HG03575 (cell line): ENCODE results near the gene CTNNA3.

ENCODE experiments used
- ATAC-seq: cut with Tn5 transposase; IDR thresholded peaks from one replicate; pipeline ENCODE4 v1.9.1; 2021; ENCODE audit not compliant: unreplicated experiment, insufficient number of reproducible peaks, low FRiP score; ENCODE audit errors: extremely low read depth

Gene CTNNA3

DNA sequence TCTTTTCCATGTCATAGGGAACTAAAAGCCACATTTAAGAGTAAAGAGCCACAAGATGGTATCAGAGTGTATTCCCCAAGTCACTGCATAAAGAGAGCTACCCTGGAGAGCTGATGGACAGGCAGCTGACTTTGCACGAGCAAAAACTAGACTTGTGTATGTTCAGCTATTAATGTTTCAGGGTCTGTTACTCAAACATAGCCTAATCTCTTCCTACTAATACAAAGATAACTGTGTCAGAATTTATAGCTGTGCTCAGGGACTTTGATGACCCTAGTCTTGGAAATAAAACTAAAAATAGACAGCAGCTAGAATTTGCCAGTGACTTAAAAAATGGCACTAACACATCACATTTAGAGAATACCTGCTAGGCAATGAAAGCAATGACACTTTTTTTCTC is 815.7 kb downstream of the CTNNA3 start:
- ATAC-seq, result no peak

DNA sequence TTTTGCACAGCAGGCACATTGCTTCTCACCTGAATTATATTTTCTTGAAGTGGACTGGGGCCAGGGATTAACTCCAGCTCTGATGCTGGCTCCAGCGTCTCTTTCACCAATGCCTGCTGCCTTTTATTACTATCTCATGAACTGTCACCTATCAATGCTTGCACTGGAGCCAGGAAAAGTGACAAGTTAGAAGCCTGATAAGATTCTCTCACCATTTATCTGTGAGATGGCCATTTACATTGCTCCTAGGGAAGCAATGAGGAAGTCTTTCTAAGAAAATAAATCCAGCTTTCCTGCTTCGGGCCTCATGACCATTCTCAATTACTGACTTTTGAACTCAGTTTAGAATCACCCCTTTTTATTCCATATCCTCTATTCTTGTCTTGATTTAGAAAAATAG is 818.6 kb downstream of the CTNNA3 start:
- no peak for ATAC-seq

DNA sequence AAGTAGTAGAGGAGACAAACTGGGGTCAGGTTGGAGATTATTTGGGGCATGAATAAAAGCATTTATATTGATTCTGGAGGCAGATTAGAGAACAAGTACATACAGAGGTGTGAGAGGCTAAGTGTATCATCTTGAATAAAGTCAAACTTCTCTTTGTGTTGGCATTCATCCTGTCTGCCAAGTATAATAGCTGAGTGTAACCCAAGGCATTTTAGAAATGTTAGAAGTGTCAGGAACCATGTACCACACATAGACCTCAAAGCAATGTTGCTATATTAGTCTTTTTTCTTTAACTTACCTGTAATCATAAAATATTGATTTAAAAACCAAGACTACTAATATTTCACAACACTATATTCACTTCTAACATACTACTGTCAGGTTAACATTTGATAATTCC is 826.4 kb downstream of the CTNNA3 start:
- no peak for ATAC-seq

DNA sequence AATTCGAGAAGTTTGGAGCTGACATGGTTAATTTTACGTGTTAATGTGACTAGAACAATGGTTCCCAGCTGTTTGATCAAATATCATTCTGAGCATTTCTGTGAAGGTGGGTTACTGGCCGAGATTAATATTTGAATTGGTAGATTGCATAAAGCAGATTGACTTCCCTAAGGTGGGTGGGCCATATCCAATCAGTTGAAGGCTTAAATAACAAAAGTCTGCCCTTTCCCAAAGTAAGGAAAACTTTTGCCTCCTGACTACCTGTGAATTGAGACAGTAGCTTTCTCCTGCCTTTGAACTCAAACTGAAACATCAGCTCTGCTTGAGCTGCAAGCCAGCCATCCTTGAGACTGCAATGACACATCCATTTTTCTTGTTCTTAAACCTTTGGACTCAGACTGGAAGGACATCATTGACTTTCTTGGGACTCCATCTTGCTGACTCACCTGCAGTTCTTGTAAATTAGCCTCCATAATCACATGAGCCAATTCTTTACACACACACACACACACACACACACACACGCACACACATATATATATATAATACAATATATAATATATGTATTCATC is 833.2 kb downstream of the CTNNA3 start:
- no peak for ATAC-seq

DNA sequence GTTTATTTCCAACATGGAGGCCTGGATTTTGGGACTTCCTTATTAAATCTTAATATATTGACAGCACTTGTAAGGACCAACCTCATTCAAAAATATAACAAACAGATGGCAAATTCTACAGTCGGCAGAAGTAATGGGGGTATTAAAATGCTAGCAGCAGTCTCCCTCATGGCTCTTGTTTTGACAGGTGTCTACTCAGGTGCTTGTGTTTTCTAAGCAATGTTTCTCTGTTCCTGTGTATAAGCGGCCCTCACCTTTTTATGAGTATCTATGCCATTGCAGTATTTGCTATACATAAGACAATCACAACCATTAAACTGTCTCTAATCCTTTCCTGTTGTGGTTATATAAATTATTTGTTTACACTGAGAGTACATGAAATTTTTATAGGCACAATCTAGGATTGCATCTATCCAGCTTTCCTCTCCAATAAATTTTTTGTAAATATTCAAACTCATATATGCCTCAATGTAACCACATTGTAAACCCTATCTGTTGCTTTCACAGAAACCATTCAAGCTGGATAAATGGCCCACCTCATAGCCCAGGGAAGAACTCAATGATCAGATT is 835.5 kb downstream of the CTNNA3 start:
- ATAC-seq, result no peak

DNA sequence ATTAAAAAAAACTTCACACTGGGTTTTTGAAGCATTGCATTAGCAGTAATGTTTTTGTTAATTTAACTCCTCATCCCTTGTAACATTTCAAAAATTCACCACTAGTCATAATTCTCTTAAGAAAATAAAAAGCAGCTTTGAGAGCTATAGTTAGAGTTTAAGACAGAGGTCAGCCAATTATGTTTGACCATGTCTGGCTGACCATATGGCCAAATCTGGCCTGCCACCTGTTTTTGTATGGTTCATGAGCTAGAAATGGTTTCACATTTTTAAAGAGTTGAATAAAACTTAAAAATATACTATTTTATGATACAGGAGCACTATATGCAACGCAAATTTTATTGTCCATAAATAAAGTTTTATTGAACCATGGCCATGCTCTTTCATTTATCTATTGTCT is 843.2 kb downstream of the CTNNA3 start:
- ATAC-seq, result no peak

DNA sequence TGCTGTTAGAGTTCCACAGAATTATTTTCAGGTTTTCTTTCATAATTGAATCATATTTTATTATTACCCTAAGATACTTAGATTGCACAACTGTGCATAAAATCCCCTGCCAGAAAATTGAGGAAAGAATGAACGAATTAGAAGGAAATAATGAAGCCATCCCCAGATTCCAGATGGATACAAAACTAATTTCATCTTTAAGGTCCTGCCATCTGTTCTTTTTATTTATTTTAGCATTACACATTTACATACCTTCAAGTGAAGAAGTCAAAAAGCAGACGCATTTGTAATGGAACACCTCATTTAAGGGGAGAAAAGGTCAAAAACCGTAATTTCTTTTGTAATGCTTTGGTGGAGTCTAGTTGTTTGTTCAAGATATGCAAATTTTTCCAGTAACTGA is 847.1 kb downstream of the CTNNA3 start:
- no peak for ATAC-seq

DNA sequence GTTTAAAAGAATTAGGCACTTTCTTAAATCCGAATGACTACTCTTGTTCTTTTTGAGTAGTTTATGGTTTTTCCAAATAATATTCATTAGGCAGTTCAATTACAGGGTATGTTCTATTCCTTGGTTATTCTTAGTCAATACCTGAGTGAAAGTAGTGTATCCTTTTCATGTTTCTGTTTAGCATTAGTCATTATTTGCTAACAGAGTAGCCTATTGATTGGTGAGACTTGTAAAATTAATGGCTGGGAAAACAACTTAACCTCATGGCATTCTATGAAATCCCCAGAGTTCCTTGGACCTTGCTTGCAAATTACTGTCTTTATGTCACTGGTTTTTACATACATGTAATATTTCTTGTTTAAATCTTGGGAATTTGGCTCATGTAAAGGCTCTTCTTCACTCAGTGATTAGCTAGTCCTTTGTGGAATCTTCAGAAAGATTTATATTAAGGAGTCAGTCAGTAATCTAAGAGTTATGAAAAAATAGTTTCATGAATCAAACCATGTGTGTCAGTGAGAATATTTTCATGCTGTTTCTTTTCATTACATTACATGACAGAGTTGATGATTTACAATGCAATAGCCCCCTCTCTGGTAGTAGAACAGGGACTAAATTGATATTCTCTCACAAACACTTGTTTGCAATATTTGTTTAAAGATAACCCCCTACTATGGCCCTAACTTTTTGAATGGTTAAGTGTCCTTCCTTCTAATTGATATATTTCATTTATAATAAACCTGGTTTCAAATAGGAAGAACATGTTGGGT is 851.6 kb downstream of the CTNNA3 start:
- ATAC-seq, result no peak

DNA sequence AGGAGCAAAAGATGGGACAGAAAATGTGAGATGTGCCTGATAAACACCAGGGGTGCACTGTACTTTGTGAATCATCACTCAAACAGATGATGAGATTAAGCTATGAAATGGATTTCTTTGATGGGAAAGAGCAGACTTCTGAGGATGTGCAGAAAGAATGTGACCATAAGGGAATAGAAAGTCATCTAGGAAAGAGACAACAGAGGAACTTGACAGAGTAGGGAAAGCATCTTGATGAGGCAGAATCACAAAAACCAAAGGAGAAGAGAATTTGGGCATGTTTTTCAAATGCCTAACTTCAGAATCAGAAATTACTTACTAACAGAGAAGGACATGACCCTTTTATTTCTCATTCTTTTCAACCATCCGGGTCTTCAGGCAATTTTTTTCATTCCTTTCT is 852.6 kb downstream of the CTNNA3 start:
- no peak for ATAC-seq

DNA sequence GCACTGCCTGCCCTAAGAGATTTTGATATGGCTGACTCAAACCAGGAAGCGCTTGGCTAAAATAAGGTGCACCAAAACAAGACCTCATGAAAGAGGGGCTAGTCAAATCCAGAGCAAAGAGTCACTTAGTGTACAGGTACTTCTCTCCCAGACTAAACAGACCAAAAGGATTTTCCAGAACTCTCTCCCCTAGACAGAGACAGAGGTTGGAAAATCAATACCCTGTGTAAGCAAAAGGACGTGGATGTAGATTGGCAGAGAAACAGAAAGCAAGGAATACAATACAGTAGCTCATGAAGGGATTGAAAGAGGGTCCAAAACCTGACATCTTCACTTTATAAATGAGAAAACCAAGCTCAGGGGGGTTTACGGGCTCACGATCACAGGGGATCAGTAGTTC is 853.1 kb downstream of the CTNNA3 start:
- ATAC-seq, result no peak

DNA sequence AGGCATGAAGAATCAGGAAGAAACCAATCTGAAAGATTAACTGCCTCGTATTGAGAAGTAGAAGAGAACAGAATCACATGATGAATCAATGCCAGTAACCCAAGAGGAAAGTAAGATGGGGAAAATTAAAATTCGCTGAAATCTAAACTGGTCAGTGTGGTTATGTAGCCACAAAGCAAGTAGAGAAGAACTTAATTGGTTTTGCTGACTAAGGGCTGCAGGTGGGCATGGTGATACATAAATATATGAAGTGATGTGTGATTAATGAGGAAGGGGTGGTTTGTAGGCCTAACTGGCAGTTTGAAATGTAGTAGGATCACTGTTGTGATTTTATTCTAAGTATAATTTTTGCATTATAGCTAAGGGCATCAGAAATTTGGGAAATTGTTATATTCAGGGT is 853.6 kb downstream of the CTNNA3 start:
- ATAC-seq, result no peak

DNA sequence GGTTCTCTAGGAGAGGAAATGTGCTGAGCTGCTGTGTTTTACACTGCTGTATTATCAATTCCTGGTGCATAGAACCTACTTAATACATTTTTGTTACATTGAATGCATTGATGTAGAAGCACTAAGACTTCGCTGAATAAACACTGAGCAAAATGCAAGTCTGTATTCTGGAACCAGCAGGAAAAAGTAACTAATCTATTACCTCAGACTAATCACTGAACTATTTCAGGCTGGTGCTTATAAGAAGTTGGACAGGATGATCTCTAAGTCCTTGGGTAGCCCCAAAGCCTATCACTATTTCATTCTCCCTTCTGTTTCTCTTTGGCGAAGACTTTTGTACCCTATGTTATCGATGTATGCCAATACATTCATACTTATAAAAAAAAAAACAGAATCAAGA is 857.3 kb downstream of the CTNNA3 start:
- ATAC-seq, result no peak

DNA sequence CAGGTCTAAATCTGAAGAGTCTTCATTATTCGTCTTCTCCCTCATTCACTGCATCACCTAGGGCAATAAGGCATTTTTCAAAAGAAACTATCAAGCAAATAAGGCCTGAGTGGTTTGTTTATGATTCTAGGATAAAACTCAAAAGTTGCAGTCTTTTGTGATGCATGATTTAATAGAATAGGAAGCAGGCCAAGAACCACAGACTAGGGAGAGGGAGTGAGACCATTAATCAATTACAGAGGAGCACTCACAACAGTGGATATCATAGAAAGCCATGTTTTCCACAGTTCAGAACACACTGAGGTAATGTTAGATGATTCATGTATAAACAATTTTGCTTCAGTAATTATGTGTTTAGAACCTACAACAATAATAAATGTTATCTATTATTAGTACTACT is 858.0 kb downstream of the CTNNA3 start:
- no peak for ATAC-seq

DNA sequence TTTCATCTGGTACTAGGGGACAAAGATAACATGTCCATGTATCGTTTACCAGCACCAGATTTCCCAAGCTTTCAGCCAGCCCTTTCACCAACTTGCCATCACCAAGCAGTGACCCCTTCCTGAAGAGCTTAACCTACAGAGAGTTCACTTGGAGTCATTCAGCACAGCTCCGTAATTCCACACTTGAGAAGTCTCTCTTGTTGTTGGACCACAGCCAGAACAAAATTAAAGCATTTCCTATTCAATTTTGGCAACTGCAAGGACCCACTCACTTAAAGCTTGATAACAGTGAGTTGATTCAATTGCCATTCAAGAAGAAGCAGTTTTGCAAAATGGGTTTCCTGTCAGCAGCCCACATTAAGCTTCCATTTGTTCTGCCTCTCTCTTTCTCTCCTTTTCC is 858.7 kb downstream of the CTNNA3 start:
- no peak for ATAC-seq

DNA sequence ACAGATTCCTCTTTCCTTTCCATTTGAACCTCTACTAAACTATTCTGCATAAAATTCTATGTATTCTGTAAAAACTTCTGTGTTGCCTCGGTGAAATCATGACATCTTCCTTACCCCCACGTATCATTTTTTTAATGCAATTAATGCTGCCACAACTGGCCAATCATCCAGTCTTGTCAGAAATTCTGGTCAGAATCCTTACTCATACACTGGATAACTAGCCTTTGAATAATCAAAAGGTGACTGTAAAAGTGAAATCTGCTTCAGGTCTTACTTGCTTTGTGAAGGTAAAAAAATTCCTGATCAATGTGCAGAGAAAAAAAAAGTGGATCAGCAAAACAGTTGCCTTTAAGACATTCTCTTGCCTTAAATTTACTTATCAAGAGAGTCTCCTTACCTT is 859.2 kb downstream of the CTNNA3 start:
- no peak for ATAC-seq

DNA sequence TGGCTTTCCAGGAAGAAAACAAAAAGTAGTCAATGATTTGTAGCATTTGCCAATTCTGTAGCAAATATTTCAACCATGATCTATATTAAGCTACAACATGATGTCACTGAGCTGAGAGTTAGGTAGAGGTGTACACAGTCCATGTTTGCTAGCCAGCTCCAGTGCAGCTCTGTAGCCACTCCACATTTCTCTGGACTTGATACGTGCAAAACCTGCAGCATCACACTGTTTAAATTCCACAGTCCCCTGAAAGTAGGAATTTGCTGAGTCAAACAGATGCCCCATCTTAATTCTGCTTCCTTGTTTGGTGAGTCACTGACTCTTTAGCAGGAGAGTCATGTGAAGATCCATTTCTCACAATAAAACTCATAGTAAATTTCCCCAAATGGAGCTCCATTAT is 859.9 kb downstream of the CTNNA3 start:
- no peak for ATAC-seq

DNA sequence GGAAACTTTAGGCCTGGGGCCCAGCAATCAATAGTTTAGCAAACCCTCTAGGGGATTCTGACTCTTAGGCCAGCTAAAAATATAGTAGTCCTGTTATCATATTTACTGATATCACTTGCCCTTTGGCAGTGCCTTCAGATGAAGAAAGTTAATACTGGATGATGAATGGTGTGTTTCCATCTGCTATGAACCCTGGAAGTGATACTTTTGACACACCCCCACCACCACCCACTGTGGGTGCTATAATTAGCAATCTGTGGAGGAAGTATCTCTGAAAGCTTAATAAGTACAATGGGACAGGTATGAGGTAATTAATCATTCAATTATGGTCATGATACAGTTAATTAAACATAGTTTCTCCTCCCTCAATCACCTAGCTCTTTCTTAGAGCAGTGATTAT is 860.6 kb downstream of the CTNNA3 start:
- ATAC-seq, result no peak

DNA sequence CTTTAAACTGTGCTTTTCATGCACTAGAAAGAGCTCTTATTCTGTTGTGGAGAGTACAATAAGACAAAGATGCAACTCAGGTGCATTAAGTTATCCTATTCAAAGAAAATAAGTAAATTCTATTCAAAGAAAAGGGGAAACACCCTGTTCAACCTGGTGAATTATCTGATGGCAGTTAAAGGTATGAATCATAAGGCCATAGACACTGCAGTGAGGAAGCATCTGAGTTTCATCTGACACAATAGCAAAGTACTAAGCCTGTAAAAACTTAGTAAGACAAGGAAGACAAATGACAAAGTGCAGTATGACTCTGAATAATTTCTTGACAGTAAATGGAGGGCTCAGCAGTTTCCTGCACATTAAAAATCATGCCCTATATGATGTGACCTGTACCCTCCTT is 861.2 kb downstream of the CTNNA3 start:
- ATAC-seq, result no peak

DNA sequence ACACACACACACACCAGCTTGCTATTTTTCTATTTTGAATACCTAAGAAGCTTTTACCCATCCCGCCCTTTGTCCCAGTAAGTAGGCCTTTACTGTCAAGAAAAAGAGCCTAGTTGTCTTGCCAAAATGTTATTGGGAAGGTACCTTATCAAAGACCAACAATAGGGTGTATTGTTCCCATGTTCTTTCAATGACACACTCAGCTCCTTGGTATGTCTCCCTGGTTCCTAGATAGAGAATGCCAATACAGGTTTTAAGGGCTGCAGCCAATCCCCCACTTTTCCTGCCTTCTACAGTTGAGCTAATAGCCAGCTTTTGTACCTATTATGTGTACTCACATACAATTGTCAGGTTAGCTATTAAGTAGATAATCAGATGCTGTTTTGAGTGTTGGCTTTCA is 862.1 kb downstream of the CTNNA3 start:
- no peak for ATAC-seq

DNA sequence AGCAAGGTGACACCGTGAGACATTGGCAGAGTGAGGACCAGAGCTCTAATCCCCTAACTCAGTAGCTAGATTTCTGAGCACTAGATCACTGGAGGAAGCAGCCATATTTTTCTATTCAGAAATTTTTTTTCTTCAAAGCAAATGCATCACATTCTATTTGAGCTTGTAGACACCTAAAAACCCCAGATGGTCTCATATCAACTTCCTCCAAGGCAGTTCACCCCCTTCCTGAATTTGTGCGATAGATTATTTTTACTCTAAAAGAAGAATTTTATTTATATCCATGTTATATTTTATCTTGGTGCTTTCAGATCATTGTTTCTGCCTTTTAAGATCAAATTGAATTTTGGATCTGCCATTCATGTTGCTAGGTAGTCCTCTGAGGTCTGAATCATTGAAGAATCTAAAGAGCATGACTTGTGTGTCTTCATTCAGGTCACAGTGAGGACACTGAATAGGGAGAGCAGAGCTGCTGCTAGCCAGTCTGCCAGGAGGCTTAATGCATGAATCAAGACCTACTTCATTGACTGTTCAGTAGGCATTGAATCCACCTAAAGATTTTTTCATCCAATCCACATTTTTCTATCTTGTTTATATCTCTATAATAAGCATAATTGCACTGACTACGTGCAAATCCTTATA is 863.1 kb downstream of the CTNNA3 start:
- no peak for ATAC-seq
